Nephron (organoid): ENCODE results near the gene LY6G6C.
A peak's percentile ranks its signal among the peaks of the same experiment; 100 is the strongest.

Experiments
- H3K27ac Mint-ChIP-seq, 3 experiments: 2 replicates each; pipeline ENCODE4 v1.8.0; 2020; ENCODE audit warnings: mixed read lengths in 3 of 3, mild to moderate bottlenecking in 2 of 3, moderate library complexity in 1 of 3
- H3K27me3 Mint-ChIP-seq: 2 replicates; pipeline ENCODE4 v1.8.0; 2021; ENCODE audit warnings: low read depth, mild to moderate bottlenecking, moderate library complexity, mixed read lengths
- H3K36me3 Mint-ChIP-seq: 2 replicates; pipeline ENCODE4 v1.8.0; 2020; ENCODE audit warnings: low read depth, mixed read lengths
- H3K4me1 Mint-ChIP-seq: 2 replicates; pipeline ENCODE4 v1.8.0; 2020; ENCODE audit warnings: mixed read lengths
- H3K4me3 Mint-ChIP-seq, 3 experiments: 2 replicates each; pipeline ENCODE4 v1.8.0; 2020; ENCODE audit warnings: mild to moderate bottlenecking in 3 of 3, mixed read lengths in 3 of 3, moderate library complexity in 2 of 3
- H3K9me3 Mint-ChIP-seq: 2 replicates; pipeline ENCODE4 v1.8.0; 2020; ENCODE audit warnings: mixed read lengths
- CTCF ChIP-seq, 3 experiments: fragments of 200-600 bp; sonication (generic); IDR thresholded peaks; one replicate each; pipeline ENCODE4 v1.5.0; 2021; ENCODE audit warnings: antibody characterized with exemption in 3 of 3; ENCODE audit not compliant: unreplicated experiment in 3 of 3

The LY6G6C gene

GRCh38 chr6:31689249-31690110 is 32.1 kb downstream of the LY6G6C start:
- Mint-ChIP-seq H3K36me3 (peaks cover 66% of the 10 kb centered on the region), H3K27me3 (no peaks in the 10 kb centered on the region), H3K4me3 (no peak overlapping the region), H3K9me3 (no peaks in the 10 kb centered on the region), H3K4me1 (peaks cover 8% of the 10 kb centered on the region), H3K27ac (no peak overlapping the region)
- peak in 2 of 3 experiments; percentile 13 to 30 for TF ChIP-seq CTCF (IDR thresholded peaks at IDR 0.05; ENCODE audit: unreplicated experiment in 3 of 3)

DNA sequence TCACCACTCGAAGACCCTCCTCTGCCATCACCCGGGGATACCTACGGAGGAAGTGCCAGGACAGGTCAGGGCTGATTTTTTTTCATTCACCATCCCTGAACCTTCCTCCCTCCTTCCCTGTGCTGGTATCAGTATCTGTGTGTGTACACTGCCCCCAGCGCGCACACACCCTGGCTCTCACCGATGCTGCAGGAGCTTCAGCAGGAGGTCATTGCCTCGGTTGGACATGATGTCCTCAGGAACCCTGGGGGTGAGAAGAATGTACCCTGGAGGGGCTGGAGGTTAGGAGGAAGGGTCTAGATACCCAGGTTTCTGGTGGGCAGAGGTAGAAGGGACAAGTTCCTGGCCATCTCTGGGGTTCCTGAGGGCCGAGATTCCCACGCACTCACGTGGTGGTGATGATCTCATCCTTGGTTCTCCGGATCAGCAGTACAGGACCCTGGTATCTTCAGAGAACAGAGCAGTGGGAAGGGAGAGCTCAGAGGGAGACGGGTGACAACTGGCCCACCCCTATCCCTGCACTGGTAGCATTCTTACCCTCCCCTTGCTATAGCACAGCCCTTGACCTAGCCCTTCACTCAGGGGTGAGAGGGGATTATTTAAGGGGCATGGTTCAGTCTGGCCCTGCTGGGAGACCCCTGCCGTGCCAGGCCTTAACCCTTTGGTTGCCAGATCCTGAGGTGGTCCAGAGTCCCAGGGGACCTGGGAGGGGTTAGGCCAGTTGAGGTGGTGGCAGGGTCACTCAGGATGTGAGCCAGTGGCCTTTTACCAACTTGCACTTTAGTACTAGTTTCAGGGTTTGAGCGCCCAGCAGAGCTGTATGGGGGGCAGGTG is 33.5 kb downstream of the LY6G6C start:
- peaks cover 17% of the 10 kb centered on the region for H3K4me1 Mint-ChIP-seq
- no peaks in the 10 kb centered on the region for H3K9me3 Mint-ChIP-seq
- H3K27me3 Mint-ChIP-seq = no peaks in the 10 kb centered on the region
- H3K4me3 Mint-ChIP-seq = no peak overlapping the region
- H3K27ac Mint-ChIP-seq = no peak overlapping the region
- H3K36me3 Mint-ChIP-seq = peaks cover 59% of the 10 kb centered on the region
- no peak for TF ChIP-seq CTCF (IDR thresholded peaks at IDR 0.05; ENCODE audit: unreplicated experiment in 3 of 3)

DNA sequence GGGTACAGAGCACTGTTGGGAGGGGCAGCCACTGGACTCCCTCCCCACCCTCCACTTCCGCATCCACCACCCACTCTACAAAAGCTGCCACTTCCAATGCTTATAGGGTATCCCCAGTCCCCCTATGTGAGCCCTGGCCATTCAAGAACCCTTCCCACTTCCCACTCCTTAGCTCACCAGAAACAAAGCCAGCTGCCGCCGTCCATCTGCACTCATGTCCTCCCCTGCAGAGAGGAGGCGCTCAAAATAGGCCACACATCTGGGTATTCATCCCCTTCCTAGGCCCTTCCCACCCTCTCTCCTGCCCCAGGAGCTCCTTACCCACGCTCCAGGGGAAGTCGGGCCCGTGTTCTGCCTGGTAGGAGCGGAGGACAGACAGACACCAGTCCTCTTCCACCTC is 34.2 kb downstream of the LY6G6C start:
- peak overlapping the region in 1 of 3 experiments; percentile 37 for H3K27ac Mint-ChIP-seq
- H3K36me3 Mint-ChIP-seq = peaks cover 52% of the 10 kb centered on the region
- H3K4me1 Mint-ChIP-seq = peaks cover 18% of the 10 kb centered on the region
- no peak overlapping the region for H3K4me3 Mint-ChIP-seq
- no peak for TF ChIP-seq CTCF (IDR thresholded peaks at IDR 0.05; ENCODE audit: unreplicated experiment in 3 of 3)
- no peaks in the 10 kb centered on the region for H3K9me3 Mint-ChIP-seq
- no peaks in the 10 kb centered on the region for H3K27me3 Mint-ChIP-seq

- Mint-ChIP-seq H3K4me1 (peaks cover 21% of the 10 kb centered on the region), H3K36me3 (peaks cover 46% of the 10 kb centered on the region), H3K27ac (no peak overlapping the region), H3K4me3 (no peak overlapping the region), H3K9me3 (no peaks in the 10 kb centered on the region), H3K27me3 (no peaks in the 10 kb centered on the region)
- no peak for TF ChIP-seq CTCF (IDR thresholded peaks at IDR 0.05; ENCODE audit: unreplicated experiment in 3 of 3)
Observed at GRCh38 chr6:31686483-31686882, 35.1 kb downstream of the LY6G6C start.

GRCh38 chr6:31683591-31683990 is 38.0 kb downstream of the LY6G6C start:
- H3K27me3 Mint-ChIP-seq = no peaks in the 10 kb centered on the region
- peak overlapping the region; percentile 31 to 69 (median 48) for H3K27ac Mint-ChIP-seq
- H3K9me3 Mint-ChIP-seq = no peaks in the 10 kb centered on the region
- H3K4me1 Mint-ChIP-seq = peaks cover 33% of the 10 kb centered on the region
- no peak for TF ChIP-seq CTCF (IDR thresholded peaks at IDR 0.05; ENCODE audit: unreplicated experiment in 3 of 3)
- peaks cover 31% of the 10 kb centered on the region for H3K36me3 Mint-ChIP-seq
- peak overlapping the region; percentile 79 to 83 (median 80) for H3K4me3 Mint-ChIP-seq
